SK-N-MC (cell line): ENCODE measurements around the gene FBXO34.

Experiments used
- EZH2 ChIP-seq: fragments of 200-600 bp; sonication (generic); IDR thresholded peaks from one replicate; pipeline ENCODE4 v1.6.1; 2017; ENCODE audit warnings: antibody characterized with exemption
- FOXP2 ChIP-seq: optimal IDR thresholded peaks from 2 replicates; pipeline ENCODE3; 2011; ENCODE audit warnings: mild to moderate bottlenecking, moderate library complexity; ENCODE audit not compliant: insufficient read depth; ENCODE audit errors: extremely low read length, control extremely low read depth

GRCh38 chr14:55238019-55238680 is 33.1 kb upstream of the FBXO34 start:
- TF ChIP-seq FOXP2 (no peak), EZH2 (no peak)
